Mesenchymal stem cell (in vitro differentiated cells and primary cell): Measurements from ENCODE around the gene MYOCD.

Experiments
- DNase-seq: peaks from one replicate; pipeline ENCODE4 v3.0.0-alpha.2; 2013
- H2AFZ ChIP-seq: one replicate; pipeline ENCODE4 v1.6.1; 2013; ENCODE audit warnings: low read depth, mild to moderate bottlenecking, control low read depth, inconsistent platforms, low read length, moderate library complexity
- H2AK5ac ChIP-seq: 2 replicates; pipeline ENCODE4 v1.6.1; 2013; ENCODE audit warnings: low read length, moderate library complexity, mild to moderate bottlenecking, inconsistent platforms; ENCODE audit not compliant: severe bottlenecking
- H2BK120ac ChIP-seq: one replicate; pipeline ENCODE4 v1.6.1; 2013; ENCODE audit warnings: low read depth, mild to moderate bottlenecking, inconsistent platforms, low read length, moderate library complexity
- H2BK12ac ChIP-seq, 2 experiments: one replicate each; pipeline ENCODE4 v1.6.1; 2013; ENCODE audit warnings: inconsistent platforms in 2 of 2, low read length in 2 of 2, mild to moderate bottlenecking in 2 of 2, moderate library complexity in 2 of 2, control low read depth in 1 of 2
- H2BK15ac ChIP-seq: one replicate; pipeline ENCODE4 v1.6.1; 2013; ENCODE audit warnings: mild to moderate bottlenecking, low read depth, inconsistent platforms; ENCODE audit not compliant: poor library complexity, severe bottlenecking
- H2BK5ac ChIP-seq: 2 replicates; pipeline ENCODE4 v1.6.1; 2013; ENCODE audit warnings: low read depth, mild to moderate bottlenecking, low read length, control low read depth, inconsistent platforms; ENCODE audit not compliant: poor library complexity, severe bottlenecking
- H3K14ac ChIP-seq, 2 experiments: one replicate each; pipeline ENCODE4 v1.6.1; 2013; ENCODE audit warnings: inconsistent platforms in 2 of 2, low read length in 2 of 2, control low read depth in 1 of 2, mild to moderate bottlenecking in 1 of 2, moderate library complexity in 1 of 2
- H3K18ac ChIP-seq, 2 experiments: one replicate each; pipeline ENCODE4 v1.6.1; 2013; ENCODE audit warnings: inconsistent platforms in 2 of 2, low read length in 2 of 2, control low read depth in 1 of 2, low read depth in 1 of 2, mild to moderate bottlenecking in 1 of 2
- H3K23ac ChIP-seq, 2 experiments: one replicate each; pipeline ENCODE4 v1.6.1; 2013; ENCODE audit warnings: inconsistent platforms in 2 of 2, low read length in 2 of 2, mild to moderate bottlenecking in 2 of 2, moderate library complexity in 2 of 2, control low read depth in 1 of 2
- H3K27ac ChIP-seq: 2 replicates; pipeline ENCODE4 v1.5.1; 2013; ENCODE audit warnings: mild to moderate bottlenecking, moderate library complexity, low read length, control low read depth, inconsistent platforms; ENCODE audit not compliant: poor library complexity, severe bottlenecking
- H3K27me3 ChIP-seq, 2 experiments: 2 replicates each; pipeline versions ENCODE4 v1.6.1 to v1.7.0; 2013; ENCODE audit warnings: low read length in 2 of 2, mild to moderate bottlenecking in 2 of 2, moderate library complexity in 2 of 2, control low read depth in 1 of 2, inconsistent platforms in 1 of 2; ENCODE audit not compliant: control insufficient read depth in 1 of 2, insufficient read depth in 1 of 2
- H3K36me3 ChIP-seq, 2 experiments: 2 replicates each; pipeline versions ENCODE4 v1.6.1 to v1.7.0; 2013; ENCODE audit warnings: low read length in 2 of 2, control low read depth in 1 of 2, inconsistent platforms in 1 of 2, low read depth in 1 of 2, mild to moderate bottlenecking in 1 of 2; ENCODE audit not compliant: insufficient read depth in 2 of 2, control insufficient read depth in 1 of 2
- H3K4ac ChIP-seq, 2 experiments: one replicate each; pipeline ENCODE4 v1.6.1; 2013; ENCODE audit warnings: inconsistent platforms in 2 of 2, low read length in 2 of 2, mild to moderate bottlenecking in 2 of 2, moderate library complexity in 2 of 2, control low read depth in 1 of 2, low read depth in 1 of 2
- H3K4me1 ChIP-seq: 2 replicates; pipeline ENCODE4 v1.6.1; 2013; ENCODE audit warnings: low read depth, low read length, control low read depth; ENCODE audit not compliant: control insufficient read depth, insufficient read depth
- H3K4me2 ChIP-seq: 2 replicates; pipeline ENCODE4 v1.6.1; 2013; ENCODE audit warnings: low read length, mild to moderate bottlenecking, inconsistent platforms; ENCODE audit not compliant: poor library complexity, severe bottlenecking
- H3K4me3 ChIP-seq, 2 experiments: 2 replicates each; pipeline versions ENCODE4 v1.5.1 to v1.7.0; 2013; ENCODE audit warnings: low read length in 2 of 2, mild to moderate bottlenecking in 2 of 2, control low read depth in 1 of 2, low read depth in 1 of 2; ENCODE audit not compliant: insufficient read depth in 1 of 2
- H3K79me1 ChIP-seq: replicated peaks from 2 replicates; pipeline ENCODE4 v1.6.1; 2013; ENCODE audit warnings: mild to moderate bottlenecking, control low read depth, low read length, inconsistent platforms; ENCODE audit not compliant: poor library complexity, severe bottlenecking
- H3K9ac ChIP-seq: 2 replicates; pipeline ENCODE4 v1.7.0; 2013; ENCODE audit warnings: mild to moderate bottlenecking, low read length, moderate library complexity
- H3K9me3 ChIP-seq: 2 replicates; pipeline ENCODE4 v1.7.0; 2013; ENCODE audit warnings: mild to moderate bottlenecking, low read length; ENCODE audit not compliant: control insufficient read depth
- H4K8ac ChIP-seq: one replicate; pipeline ENCODE4 v1.6.1; 2013; ENCODE audit warnings: inconsistent platforms, mild to moderate bottlenecking, low read length, moderate library complexity
- H4K91ac ChIP-seq: one replicate; pipeline ENCODE4 v1.6.1; 2013; ENCODE audit warnings: mild to moderate bottlenecking, low read length, inconsistent platforms
- WGBS: methylation state at CpG from one replicate; pipeline ENCODE4 v1.1.7; 2013; ENCODE audit warnings: mixed read lengths; 5-methylcytosine and 5-hydroxymethylcytosine counted together

Gene MYOCD

GRCh38 chr17:12722282-12722681 lies 56.6 kb downstream of the MYOCD start:
- H3K14ac ChIP-seq = no peak overlapping the region
- no peak overlapping the region for H3K4ac ChIP-seq
- no peaks in the 10 kb centered on the region for H3K79me1 ChIP-seq
- no peak overlapping the region for H3K4me3 ChIP-seq
- no peak overlapping the region for H3K4me2 ChIP-seq
- H2BK15ac ChIP-seq = no peak overlapping the region
- no peak overlapping the region for H2AFZ ChIP-seq
- no peak overlapping the region for H2BK120ac ChIP-seq
- no peak overlapping the region for H3K27ac ChIP-seq
- no peak overlapping the region for H4K8ac ChIP-seq
- WGBS = 98% methylated on average over 5 of the region's 5 CpGs
- H3K36me3 ChIP-seq = no peaks in the 10 kb centered on the region
- H2BK5ac ChIP-seq = no peak overlapping the region
- no peaks in the 10 kb centered on the region for H3K27me3 ChIP-seq
- no peak overlapping the region for H2BK12ac ChIP-seq
- H2AK5ac ChIP-seq = no peak overlapping the region
- no peak overlapping the region for H3K23ac ChIP-seq
- no peak overlapping the region for H3K18ac ChIP-seq
- no peak overlapping the region for H3K9ac ChIP-seq
- H3K9me3 ChIP-seq = no peaks in the 10 kb centered on the region
- DNase-seq = no peak
- H4K91ac ChIP-seq = no peak overlapping the region
- H3K4me1 ChIP-seq = peaks cover under 1% of the 10 kb centered on the region

- WGBS = 70% methylated on average over 2 of the region's 2 CpGs
- Histone ChIP-seq H3K4me1 (peaks cover 6% of the 10 kb centered on the region), H3K27me3 (no peaks in the 10 kb centered on the region), H3K14ac (no peak overlapping the region), H4K8ac (no peak overlapping the region), H2AK5ac (no peak overlapping the region), H3K79me1 (no peaks in the 10 kb centered on the region), H3K4me2 (no peak overlapping the region), H3K18ac (no peak overlapping the region), H3K9me3 (no peaks in the 10 kb centered on the region), H3K36me3 (no peaks in the 10 kb centered on the region), H2BK5ac (no peak overlapping the region), H2BK15ac (no peak overlapping the region), H3K9ac (no peak overlapping the region), H2BK12ac (no peak overlapping the region), H3K4me3 (no peak overlapping the region), H3K4ac (no peak overlapping the region), H4K91ac (no peak overlapping the region), H2BK120ac (no peak overlapping the region), H2AFZ (no peak overlapping the region), H3K27ac (no peak overlapping the region), H3K23ac (no peak overlapping the region)
- DNase-seq = peak; percentile 31
These were observed 60.4 kb downstream of the MYOCD start for GRCh38 chr17:12726131-12726530.

GRCh38 chr17:12727076-12727760 lies 61.5 kb downstream of the MYOCD start:
- 38% methylated on average over 6 of the region's 6 CpGs for whole genome bisulfite sequencing
- Histone ChIP-seq H2AK5ac (no peak overlapping the region), H3K4me1 (peaks cover 6% of the 10 kb centered on the region), H3K27me3 (no peaks in the 10 kb centered on the region), H3K27ac (no peak overlapping the region), H2BK15ac (no peak overlapping the region), H3K4me2 (no peak overlapping the region), H3K14ac (no peak overlapping the region), H2BK5ac (peak overlapping the region; percentile 20), H2AFZ (no peak overlapping the region), H3K9me3 (no peaks in the 10 kb centered on the region), H3K4ac (no peak overlapping the region), H2BK12ac (no peak overlapping the region), H3K4me3 (peak overlapping the region in 1 of 2 experiments; percentile 15), H2BK120ac (no peak overlapping the region), H3K9ac (peak overlapping the region; percentile 7), H4K91ac (no peak overlapping the region), H3K36me3 (no peaks in the 10 kb centered on the region), H3K79me1 (no peaks in the 10 kb centered on the region), H3K23ac (no peak overlapping the region), H3K18ac (peak overlapping the region in 1 of 2 experiments; percentile 7), H4K8ac (no peak overlapping the region)
- peak; percentile 78 for DNase-seq

GRCh38 chr17:12727881-12728280 lies 62.2 kb downstream of the MYOCD start:
- H2BK12ac ChIP-seq = no peak overlapping the region
- no peak overlapping the region for H2AK5ac ChIP-seq
- H3K9ac ChIP-seq = peak overlapping the region; percentile 7
- H2BK5ac ChIP-seq = peak overlapping the region; percentile 20
- H3K18ac ChIP-seq = no peak overlapping the region
- H4K8ac ChIP-seq = no peak overlapping the region
- peak; percentile 7 for DNase-seq
- no peak overlapping the region for H3K4me2 ChIP-seq
- H4K91ac ChIP-seq = no peak overlapping the region
- H3K79me1 ChIP-seq = no peaks in the 10 kb centered on the region
- no peak overlapping the region for H3K4ac ChIP-seq
- H3K27me3 ChIP-seq = no peaks in the 10 kb centered on the region
- 93% methylated on average over 7 of the region's 7 CpGs for WGBS
- H3K27ac ChIP-seq = no peak overlapping the region
- H3K4me3 ChIP-seq = peak overlapping the region in 1 of 2 experiments; percentile 25
- H2AFZ ChIP-seq = no peak overlapping the region
- no peaks in the 10 kb centered on the region for H3K9me3 ChIP-seq
- H3K23ac ChIP-seq = no peak overlapping the region
- H2BK15ac ChIP-seq = no peak overlapping the region
- H3K36me3 ChIP-seq = no peaks in the 10 kb centered on the region
- H3K14ac ChIP-seq = no peak overlapping the region
- no peak overlapping the region for H2BK120ac ChIP-seq
- H3K4me1 ChIP-seq = peaks cover 6% of the 10 kb centered on the region
